ENCODE measurements around the gene ARL13B. TPM values are rescaled to one million over a fixed set of nuclear protein-coding genes. Genes with fewer than 3 reads are reported as not detected.

The ARL13B gene
- total and polyA plus RNA-seq, 2 of the 4 experiments (the other 2 are of a cell fraction), result 2.7 to 3.0 TPM

DNA sequence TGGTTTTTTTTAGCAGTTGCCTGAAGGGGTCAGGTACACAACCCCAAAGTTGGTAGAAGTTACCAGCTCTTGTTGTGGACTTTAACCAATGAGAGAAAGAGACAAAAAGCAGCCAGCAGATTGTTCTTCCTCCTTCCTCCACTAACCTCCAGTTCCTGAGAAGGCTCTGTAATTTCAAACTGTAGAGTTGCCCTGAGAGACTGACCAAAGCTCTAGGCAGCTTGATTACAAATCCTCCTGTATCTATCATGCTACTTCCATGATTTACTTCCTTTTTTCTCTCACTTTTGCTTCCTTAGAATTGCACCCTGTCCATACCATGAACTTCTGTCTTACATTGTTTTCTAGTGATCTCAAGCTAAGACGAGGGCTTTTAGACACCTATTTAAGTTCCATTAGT lies 112.1 kb downstream of the ARL13B start:
- no peaks in the 10 kb centered on the region; the same call in 1 of the 2 replicates for H3K9me1 ChIP-seq (ENCODE audit: insufficient read depth, low read length)
- H2BK15ac ChIP-seq (ENCODE audit: low read depth, low read length), result no peak overlapping the region
- WGBS, 2 experiments (ENCODE audit: extremely low coverage in 2 of 2, insufficient read length in 1 of 2), result no CpG with 5 or more reads among the region's 1 CpG
- H2AK9ac ChIP-seq (replicated peaks; ENCODE audit: low read depth, low read length, poor library complexity), result no peak overlapping the region
- no peak overlapping the region for H3K18ac ChIP-seq (ENCODE audit: low read depth, low read length)
- H3K27me3 ChIP-seq (ENCODE audit: control insufficient read depth, insufficient read depth, low read length), result no peaks in the 10 kb centered on the region
- dilution Hi-C loops (cut with HindIII; ENCODE audit: low sequenced_read_pairs, unreplicated experiment), result no loop called here
- no peak overlapping the region for H4K8ac ChIP-seq (ENCODE audit: low read depth in 2 of 2, low read length in 2 of 2)
- peaks cover 12% of the 10 kb centered on the region for H3K36me3 ChIP-seq (ENCODE audit: control insufficient read depth, insufficient read depth, low read length)
- DNase-seq (no peak), ATAC-seq (ENCODE audit: low read depth) (no peak)
- no peak overlapping the region for H3K23ac ChIP-seq (ENCODE audit: low read depth, low read length)
- intact Hi-C loops (cut with micrococcal nuclease), result no loop called here
- ChIA-PET POLR2A (ENCODE audit: unreplicated experiment) (no interaction called here), CTCF (no interaction called here)
- H3K9me3 ChIP-seq (ENCODE audit: control insufficient read depth, insufficient read depth, low read length), result no peaks in the 10 kb centered on the region
- no peak overlapping the region for H2BK120ac ChIP-seq (ENCODE audit: low read depth, low read length)
- no TSS peak for BruUV-seq (replicated peaks)
- H4K91ac ChIP-seq (ENCODE audit: insufficient read depth, low read depth, low read length), result no peak overlapping the region
- no peaks in the 10 kb centered on the region for H3K4me1 ChIP-seq (ENCODE audit: control insufficient read depth, insufficient read depth, low read length)
- H3K9ac ChIP-seq (ENCODE audit: low read depth, low read length), result no peak overlapping the region
- H3K4me2 ChIP-seq (ENCODE audit: low read depth, low read length), result no peak overlapping the region
- no peak overlapping the region for H2BK5ac ChIP-seq (ENCODE audit: low read depth, low read length, poor library complexity, severe bottlenecking)
- no peaks in the 10 kb centered on the region; a peak in 1 of 4 replicates for H3K79me1 ChIP-seq (ENCODE audit: low read depth in 1 of 2, low read length in 2 of 2)
- in situ Hi-C loops (cut with MboI; ENCODE audit: low sequenced_read_pairs), result no loop called here
- no peak overlapping the region for H3K56ac ChIP-seq (ENCODE audit: extremely low read depth, insufficient read depth, low read length)
- H2AK5ac ChIP-seq (ENCODE audit: low read depth, low read length), result no peak overlapping the region
- no peaks in the 10 kb centered on the region for H4K20me1 ChIP-seq (ENCODE audit: insufficient read depth, low read length)
- H3K4me3 ChIP-seq (ENCODE audit: insufficient read depth, low read depth, low read length), result no peak overlapping the region
- no peak overlapping the region for H3K14ac ChIP-seq (replicated peaks; ENCODE audit: low read depth, low read length)
- H2BK20ac ChIP-seq (ENCODE audit: low read depth, low read length), result no peak overlapping the region
- no peak overlapping the region for H3K4ac ChIP-seq (ENCODE audit: low read depth, low read length)
- TF ChIP-seq, protein P1, sequence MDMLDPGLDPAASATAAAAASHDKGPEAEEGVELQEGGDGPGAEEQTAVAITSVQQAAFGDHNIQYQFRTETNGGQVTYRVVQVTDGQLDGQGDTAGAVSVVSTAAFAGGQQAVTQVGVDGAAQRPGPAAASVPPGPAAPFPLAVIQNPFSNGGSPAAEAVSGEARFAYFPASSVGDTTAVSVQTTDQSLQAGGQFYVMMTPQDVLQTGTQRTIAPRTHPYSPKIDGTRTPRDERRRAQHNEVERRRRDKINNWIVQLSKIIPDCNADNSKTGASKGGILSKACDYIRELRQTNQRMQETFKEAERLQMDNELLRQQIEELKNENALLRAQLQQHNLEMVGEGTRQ (IDR thresholded peaks at IDR 0.05; ENCODE audit: low read depth, low read length), result no peak
- no peak for TF ChIP-seq BHLHE40 (IDR thresholded peaks at IDR 0.05; ENCODE audit: low read depth, low read length)
- TF ChIP-seq, protein P2, sequence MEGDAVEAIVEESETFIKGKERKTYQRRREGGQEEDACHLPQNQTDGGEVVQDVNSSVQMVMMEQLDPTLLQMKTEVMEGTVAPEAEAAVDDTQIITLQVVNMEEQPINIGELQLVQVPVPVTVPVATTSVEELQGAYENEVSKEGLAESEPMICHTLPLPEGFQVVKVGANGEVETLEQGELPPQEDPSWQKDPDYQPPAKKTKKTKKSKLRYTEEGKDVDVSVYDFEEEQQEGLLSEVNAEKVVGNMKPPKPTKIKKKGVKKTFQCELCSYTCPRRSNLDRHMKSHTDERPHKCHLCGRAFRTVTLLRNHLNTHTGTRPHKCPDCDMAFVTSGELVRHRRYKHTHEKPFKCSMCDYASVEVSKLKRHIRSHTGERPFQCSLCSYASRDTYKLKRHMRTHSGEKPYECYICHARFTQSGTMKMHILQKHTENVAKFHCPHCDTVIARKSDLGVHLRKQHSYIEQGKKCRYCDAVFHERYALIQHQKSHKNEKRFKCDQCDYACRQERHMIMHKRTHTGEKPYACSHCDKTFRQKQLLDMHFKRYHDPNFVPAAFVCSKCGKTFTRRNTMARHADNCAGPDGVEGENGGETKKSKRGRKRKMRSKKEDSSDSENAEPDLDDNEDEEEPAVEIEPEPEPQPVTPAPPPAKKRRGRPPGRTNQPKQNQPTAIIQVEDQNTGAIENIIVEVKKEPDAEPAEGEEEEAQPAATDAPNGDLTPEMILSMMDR (conservative IDR thresholded peaks at IDR 0.05; ENCODE audit: low read depth, low read length), result no peak
- TF ChIP-seq RFX5 (IDR thresholded peaks at IDR 0.05; ENCODE audit: low read depth, low read length), result no peak
- no peak for TF ChIP-seq CHD1 (IDR thresholded peaks at IDR 0.05; ENCODE audit: low read depth, low read length)
- TF ChIP-seq, protein P3, sequence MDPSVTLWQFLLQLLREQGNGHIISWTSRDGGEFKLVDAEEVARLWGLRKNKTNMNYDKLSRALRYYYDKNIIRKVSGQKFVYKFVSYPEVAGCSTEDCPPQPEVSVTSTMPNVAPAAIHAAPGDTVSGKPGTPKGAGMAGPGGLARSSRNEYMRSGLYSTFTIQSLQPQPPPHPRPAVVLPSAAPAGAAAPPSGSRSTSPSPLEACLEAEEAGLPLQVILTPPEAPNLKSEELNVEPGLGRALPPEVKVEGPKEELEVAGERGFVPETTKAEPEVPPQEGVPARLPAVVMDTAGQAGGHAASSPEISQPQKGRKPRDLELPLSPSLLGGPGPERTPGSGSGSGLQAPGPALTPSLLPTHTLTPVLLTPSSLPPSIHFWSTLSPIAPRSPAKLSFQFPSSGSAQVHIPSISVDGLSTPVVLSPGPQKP (IDR thresholded peaks at IDR 0.05; ENCODE audit: borderline replicate concordance, low read depth, low read length), result no peak
- no peak for TF ChIP-seq MXI1 (IDR thresholded peaks at IDR 0.05; ENCODE audit: borderline replicate concordance, low read depth, low read length)
- no peak for TF ChIP-seq MAZ (IDR thresholded peaks at IDR 0.05; ENCODE audit: borderline replicate concordance, low read depth, low read length)
- TF ChIP-seq SMC3 (IDR thresholded peaks at IDR 0.05; ENCODE audit: low read depth, low read length), result no peak
- no peak for TF ChIP-seq POLR2A (IDR thresholded peaks at IDR 0.05; ENCODE audit: low read depth, low read length)
- TF ChIP-seq NFE2L2 (IDR thresholded peaks at IDR 0.05; ENCODE audit: low read depth, low read length), result no peak
- TF ChIP-seq RAD21 (IDR thresholded peaks at IDR 0.05; ENCODE audit: low read length), result no peak
- no peak for TF ChIP-seq MAFK (IDR thresholded peaks at IDR 0.05; ENCODE audit: low read depth, low read length)
- no peak for TF ChIP-seq RCOR1 (IDR thresholded peaks at IDR 0.05; ENCODE audit: insufficient replicate concordance, low read length)
- no peak for TF ChIP-seq CEBPB (IDR thresholded peaks at IDR 0.05; ENCODE audit: low read depth, low read length)
- no peak overlapping the region for H3K27ac ChIP-seq (ENCODE audit: insufficient read depth, low read length)
- no peak overlapping the region for H4K5ac ChIP-seq (ENCODE audit: low read depth, low read length)
- no peak overlapping the region for H2AFZ ChIP-seq (replicated peaks; ENCODE audit: low read length, poor library complexity)

Data from IMR-90 (cell line).